HT1080 (cell line): ENCODE results near the gene ZNF574. TPM values are rescaled to one million over a fixed set of nuclear protein-coding genes. Genes with fewer than 3 reads are reported as not detected.
A peak's percentile ranks its signal among the peaks of the same experiment; 100 is the strongest.

Experiments
- DNase-seq: peaks from one replicate; pipeline ENCODE4 v3.0.0-alpha.2; 2015; ENCODE audit warnings: low read depth
- total RNA-seq: library from RNA; depleted of rRNA; stranded (reverse); fragments of >200 nt; shearing (Covaris generic); gene quantifications from 2 replicates; pipeline ENCODE4 v1.2.3, GENCODE V29; 2014

ZNF574 gene
- total RNA-seq, 1 experiment from 2014 or later = 37.8 TPM

- DNase-seq = no peak
These were observed 20.4 kb downstream of the ZNF574 start for GRCh38 chr19:42096255-42096837.

- DNase-seq = no peak
These were observed 21.5 kb downstream of the ZNF574 start for GRCh38 chr19:42097461-42097860.

GRCh38 chr19:42098781-42099180 is 22.8 kb downstream of the ZNF574 start:
- no peak for DNase-seq

GRCh38 chr19:42099336-42099925 is 23.5 kb downstream of the ZNF574 start:
- DNase-seq = no peak

- peak; percentile 29 for DNase-seq
These were observed 24.3 kb downstream of the ZNF574 start for GRCh38 chr19:42100241-42100640.

- no peak for DNase-seq
These were observed 26.9 kb downstream of the ZNF574 start for GRCh38 chr19:42102877-42103276.

- no peak for DNase-seq
These were observed 29.4 kb downstream of the ZNF574 start for GRCh38 chr19:42105368-42105767.

- peak; percentile 83 for DNase-seq
These were observed 32.8 kb downstream of the ZNF574 start for GRCh38 chr19:42108527-42109389.

GRCh38 chr19:42109896-42110295 is 33.9 kb downstream of the ZNF574 start:
- DNase-seq = no peak

- DNase-seq = no peak
These were observed 34.7 kb downstream of the ZNF574 start for GRCh38 chr19:42110658-42111057.

- peak; percentile 90 for DNase-seq
These were observed 35.4 kb downstream of the ZNF574 start for GRCh38 chr19:42111384-42111783.

GRCh38 chr19:42111811-42112210 is 35.8 kb downstream of the ZNF574 start:
- DNase-seq = peak; percentile 83

- peak; percentile 100 for DNase-seq
These were observed 37.8 kb downstream of the ZNF574 start for GRCh38 chr19:42113641-42114348.

GRCh38 chr19:42114412-42114811 is 38.4 kb downstream of the ZNF574 start:
- DNase-seq = peak; percentile 45

GRCh38 chr19:42115219-42115618 is 39.3 kb downstream of the ZNF574 start:
- DNase-seq = no peak

GRCh38 chr19:42115705-42116104 is 39.7 kb downstream of the ZNF574 start:
- DNase-seq = no peak

GRCh38 chr19:42116308-42117075 is 40.5 kb downstream of the ZNF574 start:
- DNase-seq = no peak

- no peak for DNase-seq
These were observed 41.1 kb downstream of the ZNF574 start for GRCh38 chr19:42117076-42117475.

GRCh38 chr19:42120276-42120980 is 44.5 kb downstream of the ZNF574 start:
- DNase-seq = no peak

GRCh38 chr19:42121036-42121621 is 45.2 kb downstream of the ZNF574 start:
- DNase-seq = no peak
